Endothelial cell of umbilical vein (primary cell): ENCODE data around the gene TSPAN14.

ENCODE experiments used
- MYC ChIP-seq: IDR thresholded peaks from one replicate; pipeline ENCODE4 v1.6.1; 2011; ENCODE audit warnings: mild to moderate bottlenecking, low read depth, low read length
- TF ChIP-seq, protein P1 (sequence below), 2 donors: IDR thresholded peaks; 1 replicate in 1 of 2; 2 replicates in 1 of 2; pipeline ENCODE4 v1.5.1; 2011; ENCODE audit warnings: low read length in 2 of 2, mild to moderate bottlenecking in 2 of 2, moderate library complexity in 2 of 2, control low read depth in 1 of 2, inconsistent platforms in 1 of 2, low read depth in 1 of 2; ENCODE audit not compliant: insufficient read depth in 1 of 2; ENCODE audit errors: extremely low read depth in 1 of 2

DNA sequence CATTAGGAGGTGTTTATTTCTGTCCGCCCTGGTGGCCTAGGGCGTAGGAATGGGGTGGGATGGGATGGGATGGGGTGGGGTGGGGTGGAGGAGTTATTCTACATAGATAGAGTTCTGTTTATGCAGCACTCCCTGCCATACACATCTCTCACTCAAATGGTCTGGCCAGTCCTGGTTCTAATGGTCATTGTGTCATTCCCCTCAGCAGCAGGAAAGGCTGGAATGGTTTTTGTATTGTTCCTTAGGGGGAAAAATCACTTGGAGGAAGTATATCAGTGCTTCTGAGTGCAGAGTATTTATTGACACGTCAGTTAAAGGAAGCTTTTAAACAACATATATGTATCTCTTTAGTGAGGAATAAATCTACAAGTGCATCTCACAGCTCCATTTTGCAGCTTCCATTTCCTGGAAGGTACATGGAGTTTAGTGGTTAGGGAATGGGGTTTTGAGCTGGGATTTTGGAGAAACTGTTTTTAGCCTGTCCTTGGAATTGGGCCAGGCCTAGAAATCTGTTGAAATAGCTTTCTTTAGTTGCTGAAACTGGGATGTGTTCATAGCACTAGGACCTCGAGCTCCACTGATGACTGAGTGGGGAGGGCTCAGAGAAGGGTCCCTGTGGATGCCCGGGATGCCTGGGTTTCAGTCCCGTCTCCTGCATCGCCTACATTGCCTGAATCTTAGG lies 8.3 kb downstream of the TSPAN14 start:
- TF ChIP-seq, protein P1, sequence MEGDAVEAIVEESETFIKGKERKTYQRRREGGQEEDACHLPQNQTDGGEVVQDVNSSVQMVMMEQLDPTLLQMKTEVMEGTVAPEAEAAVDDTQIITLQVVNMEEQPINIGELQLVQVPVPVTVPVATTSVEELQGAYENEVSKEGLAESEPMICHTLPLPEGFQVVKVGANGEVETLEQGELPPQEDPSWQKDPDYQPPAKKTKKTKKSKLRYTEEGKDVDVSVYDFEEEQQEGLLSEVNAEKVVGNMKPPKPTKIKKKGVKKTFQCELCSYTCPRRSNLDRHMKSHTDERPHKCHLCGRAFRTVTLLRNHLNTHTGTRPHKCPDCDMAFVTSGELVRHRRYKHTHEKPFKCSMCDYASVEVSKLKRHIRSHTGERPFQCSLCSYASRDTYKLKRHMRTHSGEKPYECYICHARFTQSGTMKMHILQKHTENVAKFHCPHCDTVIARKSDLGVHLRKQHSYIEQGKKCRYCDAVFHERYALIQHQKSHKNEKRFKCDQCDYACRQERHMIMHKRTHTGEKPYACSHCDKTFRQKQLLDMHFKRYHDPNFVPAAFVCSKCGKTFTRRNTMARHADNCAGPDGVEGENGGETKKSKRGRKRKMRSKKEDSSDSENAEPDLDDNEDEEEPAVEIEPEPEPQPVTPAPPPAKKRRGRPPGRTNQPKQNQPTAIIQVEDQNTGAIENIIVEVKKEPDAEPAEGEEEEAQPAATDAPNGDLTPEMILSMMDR (IDR thresholded peaks at IDR 0.05; ENCODE audit: extremely low read depth in 1 of 2, insufficient read depth in 1 of 2, low read depth in 1 of 2, low read length in 2 of 2) = no peak
- no peak for TF ChIP-seq MYC
